B cell (primary cell): Measurements from ENCODE around the gene FTO. TPM values are rescaled to one million over a fixed set of nuclear protein-coding genes. Genes with fewer than 3 reads are reported as not detected.

Source experiments
- ATAC-seq: fragments of 200-7000 bp; cut with Tn5 transposase; one replicate; pipeline ENCODE4 v1.10.0; 2021; ENCODE audit warnings: low read depth, mild to moderate bottlenecking, moderate number of reproducible peaks, moderate library complexity
- CTCF ChIA-PET: fragments of 350-600 bp; sonication (Branson Sonifier 250); formaldehyde crosslinking; loops from one replicate; lab custom pipeline; 2021; ENCODE audit warnings: antibody characterized with exemption, inconsistent platforms; lab: Charles Lee
- POLR2A ChIA-PET: fragments of 350-600 bp; sonication (Branson Sonifier 250); formaldehyde crosslinking; loops from one replicate; lab custom pipeline; 2021; ENCODE audit warnings: antibody characterized with exemption; lab: Charles Lee
- DNase-seq: peaks from one replicate; pipeline ENCODE4 v3.0.0; 2013
- H2AFZ ChIP-seq: 2 replicates; pipeline ENCODE4 v1.6.1; 2012; ENCODE audit warnings: mild to moderate bottlenecking, low read depth, low read length; ENCODE audit not compliant: insufficient read depth, poor library complexity, severe bottlenecking
- H3K27ac ChIP-seq, 2 donors: 1 replicate in 1 of 2; 2 replicates in 1 of 2; pipeline ENCODE4 v1.5.1; 2012 to 2013; ENCODE audit warnings: low read length in 2 of 2, mild to moderate bottlenecking in 2 of 2, moderate library complexity in 1 of 2
- H3K27me3 ChIP-seq, 4 experiments: fragments of 200-600 bp in 1 of 4; sonication (generic) in 1 of 4; replicated peaks in 1 of 4; 1 replicate in 2 of 4; 2 replicates in 2 of 4; pipeline versions ENCODE4 v1.6.1 to v1.7.0; 2013 to 2016; ENCODE audit warnings: low read length in 3 of 4, mild to moderate bottlenecking in 2 of 4, mixed read lengths in 1 of 4, moderate library complexity in 1 of 4; ENCODE audit not compliant: insufficient read depth in 4 of 4, control insufficient read depth in 3 of 4; ENCODE audit errors: control extremely low read depth in 1 of 4
- H3K36me3 ChIP-seq, 2 experiments: replicated peaks in 1 of 2; 1 replicate in 1 of 2; 2 replicates in 1 of 2; pipeline versions ENCODE4 v1.6.1 to v1.7.1; 2013; ENCODE audit warnings: low read length in 1 of 2; ENCODE audit not compliant: insufficient read depth in 2 of 2, control insufficient read depth in 1 of 2; ENCODE audit errors: control extremely low read depth in 1 of 2, extremely low read depth in 1 of 2
- H3K4me1 ChIP-seq, 2 donors: fragments of 200-600 bp in 1 of 2; sonication (generic) in 1 of 2; 1 replicate in 1 of 2; 2 replicates in 1 of 2; pipeline versions ENCODE4 v1.5.1 to v1.6.1; 2013 to 2017; ENCODE audit warnings: low read length in 2 of 2; ENCODE audit not compliant: control insufficient read depth in 2 of 2, insufficient read depth in 2 of 2
- H3K4me2 ChIP-seq: replicated peaks from 2 replicates; pipeline ENCODE3; 2012; ENCODE audit warnings: mild to moderate bottlenecking, low read depth, low read length; ENCODE audit not compliant: poor library complexity, severe bottlenecking
- H3K4me3 ChIP-seq, 5 experiments: fragments of 200-600 bp in 1 of 5; sonication (generic) in 1 of 5; 1 replicate in 3 of 5; 2 replicates in 2 of 5; pipeline versions ENCODE4 v1.5.1 to v1.7.0; 2011 to 2016; ENCODE audit warnings: low read length in 4 of 5, mild to moderate bottlenecking in 4 of 5, low read depth in 2 of 5, control low read depth in 1 of 5, moderate library complexity in 1 of 5; ENCODE audit not compliant: insufficient read depth in 1 of 5; ENCODE audit errors: control extremely low read depth in 1 of 5, extremely low read depth in 1 of 5
- H3K79me2 ChIP-seq: fragments of 200-600 bp; sonication (generic); one replicate; pipeline ENCODE4 v1.6.0; 2016; ENCODE audit warnings: low read length; ENCODE audit not compliant: control insufficient read depth, insufficient read depth
- H3K9ac ChIP-seq: fragments of 200-600 bp; sonication (generic); 2 replicates; pipeline ENCODE4 v1.6.1; 2017; ENCODE audit warnings: mild to moderate bottlenecking, low read length, moderate library complexity
- H3K9me3 ChIP-seq, 3 donors: one replicate each; pipeline versions ENCODE4 v1.6.1 to v1.7.1; 2013; ENCODE audit warnings: low read length in 2 of 3; ENCODE audit not compliant: control insufficient read depth in 2 of 3, insufficient read depth in 1 of 3; ENCODE audit errors: control extremely low read depth in 1 of 3
- H4K20me1 ChIP-seq: 2 replicates; pipeline ENCODE4 v1.6.0; 2012; ENCODE audit warnings: mild to moderate bottlenecking, low read length; ENCODE audit not compliant: insufficient read depth, control insufficient read depth, poor library complexity, severe bottlenecking
- H3K27ac Mint-ChIP-seq: one replicate; pipeline ENCODE4 v1.8.0; 2021; ENCODE audit warnings: mixed read lengths
- H3K27me3 Mint-ChIP-seq: one replicate; pipeline ENCODE4 v1.8.0; 2021; ENCODE audit warnings: mixed read lengths
- H3K4me1 Mint-ChIP-seq: one replicate; pipeline ENCODE4 v1.8.0; 2021; ENCODE audit warnings: mixed read lengths
- H3K4me3 Mint-ChIP-seq: one replicate; pipeline ENCODE4 v1.8.0; 2021; ENCODE audit warnings: mixed read lengths
- H3K9me3 Mint-ChIP-seq: one replicate; pipeline ENCODE4 v1.8.0; 2022; ENCODE audit warnings: mixed read lengths; ENCODE audit not compliant: insufficient read depth
- CTCF ChIP-seq: fragments of 200-600 bp; IDR thresholded peaks from one replicate; pipeline ENCODE4 v1.8.0; 2022; ENCODE audit warnings: antibody characterized with exemption, mild to moderate bottlenecking
- EZH2 ChIP-seq: IDR thresholded peaks from 2 replicates; pipeline ENCODE4 v1.6.1; 2012; ENCODE audit warnings: borderline replicate concordance, low read depth, mild to moderate bottlenecking, moderate library complexity, low read length; ENCODE audit not compliant: insufficient read depth, poor library complexity, severe bottlenecking
- WGBS: methylation state at CpG from one replicate; pipeline ENCODE4 v1.1.5; 2013; ENCODE audit warnings: missing lambda C conversion rate; ENCODE audit not compliant: insufficient coverage; 5-methylcytosine and 5-hydroxymethylcytosine counted together
- intact Hi-C: fragments of 100-400 bp; cut with micrococcal nuclease; formaldehyde crosslinking; loops from one replicate; pipeline ENCODE4 v1.10.0; 2022
- polyA plus RNA-seq: library from polyadenylated mRNA; depleted of rRNA; stranded (reverse); fragments of >200 nt; gene quantifications from 2 replicates; pipeline ENCODE4 v1.2.3, GENCODE V29; 2012
- total RNA-seq, 2 donors: library from RNA; stranded (reverse); fragments of 120-200 nt in 1 of 2; gene quantifications; 1 replicate in 1 of 2; 2 replicates in 1 of 2; pipeline versions ENCODE4 v1.2.3 to v1.2.4, GENCODE V29; 2013 to 2022

FTO gene
- total and polyA plus RNA-seq, 2 donors (not counting 1 experiment from before 2014, with no cell fraction given) = 26.5 to 68.5 TPM

DNA sequence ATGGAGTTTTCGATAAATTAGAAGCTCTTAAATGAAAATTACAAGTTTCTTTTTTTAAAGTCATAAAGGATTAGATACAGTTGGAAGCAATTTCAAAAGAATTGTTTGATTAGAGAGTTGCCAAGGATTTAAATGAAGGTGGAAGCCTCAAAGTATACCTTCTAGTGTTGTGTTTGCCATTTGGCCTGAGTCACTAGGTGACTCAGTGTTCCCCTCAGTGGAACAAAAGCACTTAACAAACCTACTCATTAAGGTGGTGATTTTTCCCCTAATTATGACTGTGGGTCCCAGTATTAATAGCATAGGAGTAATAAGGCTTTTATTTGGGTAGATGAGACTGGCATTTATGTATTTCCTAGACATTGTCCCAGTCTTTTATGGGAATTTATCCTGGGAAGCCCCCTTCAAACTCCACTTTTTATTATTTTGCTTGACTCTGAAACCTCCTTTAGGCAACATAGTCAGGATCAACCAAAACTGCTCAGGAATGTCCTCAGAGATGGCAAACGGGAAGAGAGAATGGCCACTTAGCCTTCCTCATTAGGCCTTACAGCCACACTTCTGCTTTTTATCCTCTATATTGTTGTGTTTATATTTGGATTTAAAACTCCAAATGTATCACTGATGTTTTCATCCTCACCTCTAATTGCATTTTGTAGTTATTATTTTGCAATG lies 161.0 kb downstream of the FTO start:
- no peaks in the 10 kb centered on the region for H3K27me3 Mint-ChIP-seq

More for the DNA sequence above, 161.0 kb downstream of the FTO start:
- no peak for TF ChIP-seq CTCF
- TF ChIP-seq EZH2 = no peak
- Histone ChIP-seq H3K4me3 (no peak overlapping the region), H3K27ac (peak overlapping the region in 1 of 2 donors; percentile 47), H3K9ac (peak overlapping the region; percentile 15), H3K27me3 (no peaks in the 10 kb centered on the region), H4K20me1 (no peaks in the 10 kb centered on the region), H3K4me1 (peaks cover 7 to 11% of the 10 kb centered on the region in 2 donors), H3K9me3 (peaks cover 0 to 2% (median 0%) of the 10 kb centered on the region in 3 donors), H3K36me3 (no peaks in the 10 kb centered on the region), H3K79me2 (no peaks in the 10 kb centered on the region), H3K4me2 (peak overlapping the region; percentile 34), H2AFZ (no peak overlapping the region)
- Mint-ChIP-seq H3K9me3 (peaks cover 3% of the 10 kb centered on the region), H3K4me1 (peaks cover 17% of the 10 kb centered on the region), H3K4me3 (peak overlapping the region; percentile 11), H3K27ac (peak overlapping the region; percentile 42)
- POLR2A ChIA-PET = no interaction called here
- DNase-seq = no peak
- no CpG with 5 or more reads among the region's 2 CpGs for WGBS
- no peak for ATAC-seq
- CTCF ChIA-PET = no interaction called here
- intact Hi-C loops = no loop called here
